Measurements from ENCODE around the gene TSHZ1.

DNA sequence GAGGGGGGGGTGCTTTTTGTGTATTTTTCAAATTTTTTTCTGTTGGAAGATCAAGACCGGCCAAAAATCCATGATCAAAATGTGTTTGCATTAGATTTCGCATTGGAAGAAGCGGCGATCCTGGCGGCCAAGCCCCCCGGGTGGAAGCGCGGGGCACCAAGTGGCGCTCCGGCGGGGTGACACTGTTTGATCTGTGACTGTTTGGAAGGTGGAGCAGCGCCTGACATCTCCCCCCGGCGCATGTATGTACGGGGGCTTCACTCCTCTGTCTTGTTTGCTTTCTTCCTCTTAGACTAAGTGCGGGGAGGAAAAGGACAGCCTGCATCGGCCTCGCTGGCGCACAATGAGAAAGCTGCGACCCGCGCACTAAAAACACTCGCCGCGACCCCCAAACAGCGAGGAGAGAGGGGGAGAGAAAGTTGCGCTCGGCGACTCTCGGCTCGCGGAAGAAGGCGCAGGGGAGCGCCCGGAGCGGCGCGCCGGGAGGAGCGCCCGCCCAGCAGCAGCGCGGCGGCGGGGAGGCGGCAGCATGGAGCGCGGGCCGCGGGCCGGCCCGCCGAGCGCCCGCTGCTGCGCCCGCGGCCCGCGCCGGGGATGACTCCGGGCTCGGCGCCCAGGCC is 515 bp downstream of the TSHZ1 start:
- no peak for TF ChIP-seq SP1 (IDR thresholded peaks at IDR 0.05)
- no peak for TF ChIP-seq ZNF384 (IDR thresholded peaks at IDR 0.05)
- no peak for TF ChIP-seq TARDBP (IDR thresholded peaks at IDR 0.05)
- TF ChIP-seq SUZ12 (IDR thresholded peaks at IDR 0.05), result no peak

All from HEK293T (cell line).